NCI-H1694 (cell line): ENCODE measurements around the gene CAB39.

Experiments used
- DNase-seq: peaks from one replicate; lab custom pipeline; 2025; lab: John Stamatoyannopoulos, UW

CAB39 gene

GRCh38 chr2:230757476-230757875 is 44.8 kb downstream of the CAB39 start:
- no peak for DNase-seq

GRCh38 chr2:230758566-230759480 is 46.2 kb downstream of the CAB39 start:
- no peak for DNase-seq

DNA sequence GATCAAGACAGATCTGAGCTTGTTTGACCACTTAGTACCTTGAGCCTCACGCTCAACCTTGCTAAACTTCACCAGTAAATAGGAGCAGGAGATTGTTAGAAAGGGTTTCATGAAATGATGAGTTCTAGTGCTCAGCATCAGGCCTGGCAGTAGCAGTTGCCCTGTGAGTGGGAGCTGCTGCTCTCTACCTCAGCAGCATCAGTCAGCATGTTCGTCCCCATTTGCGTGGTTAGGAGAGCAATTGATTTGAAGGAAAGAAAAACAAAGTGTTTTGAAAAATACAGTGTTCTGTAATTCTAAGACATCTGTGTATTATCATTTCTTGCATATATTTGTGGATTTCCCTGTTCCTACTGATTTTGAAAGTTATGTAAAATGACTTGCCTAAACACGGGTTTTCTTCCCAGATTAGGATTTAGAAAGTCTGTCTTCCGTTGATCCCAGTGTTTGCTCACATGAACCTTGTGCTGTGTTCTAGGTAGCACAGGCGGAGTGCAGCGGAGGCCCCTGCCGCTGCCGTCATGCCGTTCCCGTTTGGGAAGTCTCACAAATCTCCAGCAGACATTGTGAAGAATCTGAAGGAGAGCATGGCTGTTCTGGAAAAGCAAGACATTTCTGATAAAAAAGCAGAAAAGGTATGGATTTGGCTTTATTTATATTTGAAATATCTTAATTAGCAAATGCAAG is 47.0 kb downstream of the CAB39 start:
- DNase-seq = no peak

DNA sequence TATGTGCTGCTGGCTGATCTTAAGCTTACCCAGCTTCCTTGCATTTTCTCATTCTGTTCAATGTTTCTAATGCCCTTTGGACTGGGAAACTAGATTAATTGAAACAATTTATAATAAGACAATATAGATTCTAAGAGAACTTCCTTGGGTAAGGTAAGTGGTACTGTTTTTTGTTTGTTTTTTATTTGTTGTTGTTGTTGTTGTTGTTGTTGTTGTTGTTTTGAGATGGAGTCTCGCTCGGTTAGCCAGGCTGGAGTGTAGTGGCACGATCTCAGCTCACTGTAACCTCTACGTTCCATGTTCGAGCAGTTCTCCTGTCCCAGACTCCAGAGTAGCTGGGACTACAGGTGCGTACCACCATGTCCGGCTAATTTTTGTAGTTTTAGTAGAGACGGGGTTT is 49.1 kb downstream of the CAB39 start:
- DNase-seq = no peak

DNA sequence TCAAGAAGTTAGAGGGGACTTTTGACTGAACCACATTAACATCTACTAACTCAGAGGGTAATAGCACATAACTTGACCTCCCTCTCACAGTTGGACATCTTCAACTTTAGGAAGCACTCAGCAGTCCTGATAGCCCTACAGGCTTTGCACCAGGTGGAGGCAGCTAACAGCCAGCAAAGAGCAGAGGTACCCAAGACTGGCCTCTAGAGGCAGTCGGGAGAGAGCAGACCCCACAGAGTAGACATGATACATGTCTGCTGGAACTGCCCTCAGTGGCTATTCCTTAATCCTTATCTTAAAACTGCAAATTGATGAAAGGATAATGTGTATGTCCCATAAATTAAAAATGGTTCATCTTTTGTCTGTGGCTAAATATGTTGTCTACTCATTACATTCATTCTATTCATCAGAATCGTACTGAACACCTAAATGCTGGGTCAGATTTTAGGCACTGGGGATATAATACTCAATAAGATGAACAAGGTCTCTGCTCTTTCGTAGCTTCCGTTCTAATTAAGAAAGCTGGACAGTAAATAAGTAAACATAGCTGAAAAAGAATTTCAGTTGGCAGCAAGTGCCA is 49.8 kb downstream of the CAB39 start:
- DNase-seq = peak; percentile 5

GRCh38 chr2:230764346-230764745 is 51.7 kb downstream of the CAB39 start:
- no peak for DNase-seq

- DNase-seq = no peak
Measured at GRCh38 chr2:230765611-230766300, 53.1 kb downstream of the CAB39 start.

DNA sequence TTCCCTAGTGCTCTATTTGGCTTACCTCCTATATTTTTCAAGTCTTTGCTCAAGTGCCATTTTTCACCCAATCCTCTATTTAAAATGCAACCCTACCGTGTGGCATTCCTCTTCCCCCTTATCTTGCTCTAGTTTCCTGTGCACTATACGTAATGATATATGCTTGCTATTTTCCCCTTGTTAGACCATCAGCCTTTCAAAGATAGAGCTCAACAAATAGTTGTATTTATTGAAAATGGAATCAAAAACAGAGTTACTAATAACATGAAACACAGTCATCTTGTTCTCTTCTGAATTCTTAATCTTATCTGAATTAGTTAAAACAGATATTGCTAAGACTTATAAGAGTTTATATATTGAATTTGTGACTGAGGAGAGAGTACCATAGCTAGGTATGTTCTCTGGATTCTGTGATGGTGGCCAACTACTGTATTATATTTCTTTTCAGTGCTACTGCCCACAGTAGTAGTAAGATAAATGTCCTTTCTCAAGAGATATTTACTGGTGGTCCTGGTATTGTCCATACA is 55.3 kb downstream of the CAB39 start:
- no peak for DNase-seq

GRCh38 chr2:230770804-230771203 is 58.2 kb downstream of the CAB39 start:
- no peak for DNase-seq

GRCh38 chr2:230772156-230772555 is 59.5 kb downstream of the CAB39 start:
- DNase-seq = no peak

DNA sequence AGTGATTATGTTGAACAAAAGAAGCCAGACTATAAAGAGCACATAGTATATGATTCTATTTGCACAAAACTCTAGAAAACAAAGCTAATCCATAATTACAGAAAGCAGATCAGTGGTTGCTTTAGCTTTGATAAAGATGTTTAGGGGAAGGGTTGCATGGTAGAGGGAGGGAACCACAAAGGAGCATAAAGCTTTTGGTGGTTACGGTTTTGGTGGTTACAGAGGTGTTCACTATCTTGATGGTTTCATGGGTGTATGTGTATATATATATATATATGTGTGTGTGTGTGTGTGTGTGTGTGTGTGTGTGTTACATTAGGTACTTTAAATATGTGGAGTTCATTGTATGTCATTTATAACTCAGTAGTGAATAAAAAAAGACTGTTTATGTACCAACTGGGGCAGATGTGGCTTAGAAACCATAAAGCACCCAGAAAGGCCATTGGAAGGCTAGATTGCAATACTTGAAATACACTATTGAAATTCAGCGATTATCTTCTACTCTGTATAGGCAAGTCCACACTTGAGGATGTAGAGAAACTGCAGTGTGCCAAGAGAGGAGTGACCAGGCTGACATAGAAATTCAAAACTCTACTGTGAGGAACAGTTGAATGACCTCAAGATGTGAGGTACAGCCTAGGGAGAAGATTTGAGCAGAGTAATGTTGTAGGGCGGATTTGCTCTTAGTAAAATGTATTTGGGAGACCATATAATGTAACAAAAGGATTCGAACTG is 60.6 kb downstream of the CAB39 start:
- DNase-seq = no peak

GRCh38 chr2:230774348-230774951 is 61.8 kb downstream of the CAB39 start:
- no peak for DNase-seq

DNA sequence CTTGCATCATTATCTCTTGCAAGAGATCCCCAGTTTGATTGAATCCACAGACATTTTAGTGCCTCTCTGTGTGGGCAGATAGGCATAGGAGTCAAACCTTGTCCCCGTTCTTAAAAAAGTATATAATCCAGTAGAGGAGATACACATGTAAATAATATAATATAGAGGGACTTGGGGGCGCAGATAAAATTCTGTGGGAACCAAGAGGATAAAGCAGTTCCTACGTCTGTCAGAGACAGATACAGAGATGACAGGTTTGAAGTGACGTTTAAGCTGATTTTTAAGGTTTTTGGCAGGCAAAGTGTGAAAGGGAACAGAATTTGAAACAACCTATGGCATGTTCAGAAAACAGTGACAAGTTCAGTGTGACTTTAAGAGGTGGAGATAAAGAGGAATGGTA is 63.1 kb downstream of the CAB39 start:
- DNase-seq = no peak

- DNase-seq = no peak
Measured at GRCh38 chr2:230777721-230778120, 65.1 kb downstream of the CAB39 start.

DNA sequence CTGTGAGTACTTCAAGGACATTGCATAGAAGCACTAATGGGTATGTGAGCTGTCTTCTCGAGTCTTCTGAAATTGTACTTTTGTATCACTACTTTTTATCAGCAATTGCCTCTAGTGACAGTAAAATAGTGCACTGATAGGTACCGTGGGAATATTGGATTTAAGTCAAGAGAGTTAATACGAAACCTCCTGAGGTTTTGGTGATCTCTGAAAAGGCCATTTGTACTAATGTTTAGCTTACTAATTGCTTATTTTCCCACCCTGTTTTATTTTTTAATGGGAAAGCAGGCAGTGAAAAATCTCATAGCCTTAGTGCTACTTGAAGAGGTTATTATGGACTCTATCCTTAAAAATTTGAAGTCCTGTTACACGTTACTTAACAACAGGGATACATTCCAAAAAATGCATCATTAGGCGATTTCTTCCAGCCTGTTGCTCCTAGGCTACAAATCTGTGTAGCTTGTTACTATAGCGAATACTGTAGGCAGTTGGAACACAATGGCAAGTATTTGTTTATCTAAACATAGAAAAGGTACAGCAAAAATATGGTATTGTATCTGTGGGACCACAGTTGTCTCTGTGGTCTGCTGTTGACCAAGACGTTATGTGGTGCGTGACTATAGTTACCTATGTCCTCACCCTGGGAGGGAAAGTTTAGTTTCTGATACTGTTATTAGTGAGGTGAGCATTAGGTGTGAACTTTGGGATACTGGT is 65.9 kb downstream of the CAB39 start:
- DNase-seq = no peak

DNA sequence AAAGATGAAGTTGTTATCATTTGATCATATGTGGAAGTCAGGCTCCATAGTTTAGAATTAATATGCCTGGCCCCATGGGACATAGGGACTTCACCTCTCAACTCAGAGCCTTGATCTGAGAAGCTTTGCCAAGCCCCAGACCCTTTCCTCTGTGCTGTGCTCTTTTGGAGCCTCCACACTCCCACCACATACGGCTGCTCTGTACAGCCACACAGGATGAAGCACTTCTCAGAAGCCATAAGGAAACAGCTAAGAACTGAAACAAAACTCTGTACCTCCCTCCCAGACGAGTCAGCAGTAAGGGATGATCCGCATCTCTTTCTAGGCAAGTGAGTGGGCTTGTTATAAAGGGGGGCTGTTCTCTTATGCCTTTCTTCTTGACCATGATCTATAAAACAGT is 66.5 kb downstream of the CAB39 start:
- no peak for DNase-seq

- DNase-seq = no peak
Measured at GRCh38 chr2:230779607-230780006, 67.0 kb downstream of the CAB39 start.

- DNase-seq = no peak
Measured at GRCh38 chr2:230781130-230781797, 68.6 kb downstream of the CAB39 start.

- no peak for DNase-seq
Measured at GRCh38 chr2:230783101-230783500, 70.5 kb downstream of the CAB39 start.

GRCh38 chr2:230784795-230785194 is 72.2 kb downstream of the CAB39 start:
- no peak for DNase-seq
